Measurements from ENCODE around the gene SPATA6L.

GRCh38 chr9:4665357-4665756, 923 bp downstream of the SPATA6L start:
- TF ChIP-seq, protein P1, sequence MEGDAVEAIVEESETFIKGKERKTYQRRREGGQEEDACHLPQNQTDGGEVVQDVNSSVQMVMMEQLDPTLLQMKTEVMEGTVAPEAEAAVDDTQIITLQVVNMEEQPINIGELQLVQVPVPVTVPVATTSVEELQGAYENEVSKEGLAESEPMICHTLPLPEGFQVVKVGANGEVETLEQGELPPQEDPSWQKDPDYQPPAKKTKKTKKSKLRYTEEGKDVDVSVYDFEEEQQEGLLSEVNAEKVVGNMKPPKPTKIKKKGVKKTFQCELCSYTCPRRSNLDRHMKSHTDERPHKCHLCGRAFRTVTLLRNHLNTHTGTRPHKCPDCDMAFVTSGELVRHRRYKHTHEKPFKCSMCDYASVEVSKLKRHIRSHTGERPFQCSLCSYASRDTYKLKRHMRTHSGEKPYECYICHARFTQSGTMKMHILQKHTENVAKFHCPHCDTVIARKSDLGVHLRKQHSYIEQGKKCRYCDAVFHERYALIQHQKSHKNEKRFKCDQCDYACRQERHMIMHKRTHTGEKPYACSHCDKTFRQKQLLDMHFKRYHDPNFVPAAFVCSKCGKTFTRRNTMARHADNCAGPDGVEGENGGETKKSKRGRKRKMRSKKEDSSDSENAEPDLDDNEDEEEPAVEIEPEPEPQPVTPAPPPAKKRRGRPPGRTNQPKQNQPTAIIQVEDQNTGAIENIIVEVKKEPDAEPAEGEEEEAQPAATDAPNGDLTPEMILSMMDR (CRISPR knock-in tag; IDR thresholded peaks at IDR 0.05), result no peak
- TF ChIP-seq CREB3 (CRISPR knock-in tag; IDR thresholded peaks at IDR 0.05) (no peak), ELF1 (CRISPR knock-in tag; IDR thresholded peaks at IDR 0.05) (no peak), U2AF1 (optimal IDR thresholded peaks at IDR 0.05; ENCODE audit: low read depth, low read length) (no peak), TIGD3 (CRISPR knock-in tag; IDR thresholded peaks at IDR 0.05; ENCODE audit: borderline replicate concordance) (no peak), CHD2 (IDR thresholded peaks at IDR 0.05; ENCODE audit: low read depth, low read length) (no peak)

Measured in HepG2 (cell line).